Activated CD8-positive, alpha-beta T cell treated with anti-CD3 and anti-CD28 coated beads for 36 hours (primary cell): ENCODE measurements around the gene STMN3. TPM values are rescaled to one million over a fixed set of nuclear protein-coding genes. Genes with fewer than 3 reads are reported as not detected.

Source experiments
- ATAC-seq: fragments of 200-7000 bp; cut with Tn5 transposase; one replicate; pipeline ENCODE4 v1.10.0; 2021; ENCODE audit warnings: mild to moderate bottlenecking, moderate library complexity
- CTCF ChIA-PET: fragments of 350-600 bp; sonication (Branson Sonifier 250); formaldehyde crosslinking; loops from one replicate; lab custom pipeline; 2021; ENCODE audit warnings: antibody characterized with exemption; lab: Charles Lee
- POLR2A ChIA-PET: fragments of 350-600 bp; sonication (Branson Sonifier 250); formaldehyde crosslinking; loops from one replicate; lab custom pipeline; 2021; ENCODE audit warnings: antibody characterized with exemption; lab: Charles Lee
- DNase-seq: peaks from one replicate; pipeline ENCODE4 v3.0.0-alpha.2; 2020
- H3K27ac Mint-ChIP-seq: one replicate; pipeline ENCODE4 v1.8.0; 2021; ENCODE audit warnings: mild to moderate bottlenecking, mixed read lengths
- H3K27me3 Mint-ChIP-seq: one replicate; pipeline ENCODE4 v1.8.0; 2021; ENCODE audit warnings: mixed read lengths
- H3K36me3 Mint-ChIP-seq: one replicate; pipeline ENCODE4 v1.8.0; 2021; ENCODE audit warnings: low read depth, mixed read lengths
- H3K4me1 Mint-ChIP-seq: one replicate; pipeline ENCODE4 v1.8.0; 2021; ENCODE audit warnings: low read depth, mixed read lengths
- H3K4me3 Mint-ChIP-seq: one replicate; pipeline ENCODE4 v1.8.0; 2021; ENCODE audit warnings: mild to moderate bottlenecking, moderate library complexity, mixed read lengths
- H3K9me3 Mint-ChIP-seq: one replicate; pipeline ENCODE4 v1.8.0; 2021; ENCODE audit warnings: mixed read lengths
- CTCF ChIP-seq: fragments of 200-600 bp; IDR thresholded peaks from one replicate; pipeline ENCODE4 v1.8.0; 2022; ENCODE audit warnings: antibody characterized with exemption, mild to moderate bottlenecking
- intact Hi-C: fragments of 100-400 bp; cut with micrococcal nuclease; formaldehyde crosslinking; loops from one replicate; pipeline ENCODE4 v1.10.0; 2022
- total RNA-seq, 2 experiments: library from RNA; stranded (reverse); gene quantifications; one replicate each; pipeline ENCODE4 v1.2.3, GENCODE V29; 2021

STMN3 gene
- total RNA-seq, 2 experiments from 2014 or later = 17.8 to 18.4 TPM

DNA sequence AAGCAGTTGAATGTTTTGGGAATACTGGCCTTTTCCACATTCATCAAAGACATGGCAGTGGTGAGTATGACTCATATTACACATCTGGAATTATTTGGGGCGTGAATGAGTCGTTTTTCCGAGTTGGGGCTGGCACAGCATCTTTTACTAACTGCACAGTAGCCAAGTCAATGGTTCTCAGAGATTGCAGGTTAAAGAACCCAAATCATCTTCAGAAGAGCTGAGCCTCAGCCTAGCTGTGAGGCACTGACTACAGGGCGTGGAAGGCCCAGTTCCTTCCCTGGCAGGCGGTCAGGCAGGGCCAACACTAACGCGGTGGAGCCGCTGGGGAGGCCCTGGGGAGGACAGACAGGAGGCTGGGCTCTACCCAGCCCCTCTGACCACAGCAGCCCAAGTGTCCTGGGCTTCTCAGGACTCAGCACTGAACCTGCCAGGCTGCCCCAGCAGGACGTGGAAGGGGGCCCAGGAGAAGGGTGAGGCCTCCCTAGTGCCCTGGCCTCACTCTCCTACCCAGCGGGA, 59.1 kb downstream of the STMN3 start:
- no peaks in the 10 kb centered on the region for H3K4me1 Mint-ChIP-seq
- intact Hi-C loops = no loop called here

GRCh38 chr20:63592661-63593060, 60.6 kb downstream of the STMN3 start:
- no peak for ATAC-seq
- POLR2A ChIA-PET = no interaction called here
- H3K4me1 Mint-ChIP-seq = peaks cover 6% of the 10 kb centered on the region
- intact Hi-C loops = no loop called here
- CTCF ChIA-PET = no interaction called here
- DNase-seq = no peak
- no peak overlapping the region for H3K4me3 Mint-ChIP-seq
- H3K9me3 Mint-ChIP-seq = no peaks in the 10 kb centered on the region
- H3K27me3 Mint-ChIP-seq = no peaks in the 10 kb centered on the region
- no peak overlapping the region for H3K27ac Mint-ChIP-seq
- no peak for TF ChIP-seq CTCF
- peaks cover 29% of the 10 kb centered on the region for H3K36me3 Mint-ChIP-seq

More for the DNA sequence above, 59.1 kb downstream of the STMN3 start:
- no peak for TF ChIP-seq CTCF
- POLR2A ChIA-PET = no interaction called here
- Mint-ChIP-seq H3K4me3 (no peak overlapping the region), H3K36me3 (peaks cover 34% of the 10 kb centered on the region), H3K27ac (no peak overlapping the region), H3K9me3 (no peaks in the 10 kb centered on the region), H3K27me3 (no peaks in the 10 kb centered on the region)
- no peak for DNase-seq
- CTCF ChIA-PET = no interaction called here
- ATAC-seq = no peak

DNA sequence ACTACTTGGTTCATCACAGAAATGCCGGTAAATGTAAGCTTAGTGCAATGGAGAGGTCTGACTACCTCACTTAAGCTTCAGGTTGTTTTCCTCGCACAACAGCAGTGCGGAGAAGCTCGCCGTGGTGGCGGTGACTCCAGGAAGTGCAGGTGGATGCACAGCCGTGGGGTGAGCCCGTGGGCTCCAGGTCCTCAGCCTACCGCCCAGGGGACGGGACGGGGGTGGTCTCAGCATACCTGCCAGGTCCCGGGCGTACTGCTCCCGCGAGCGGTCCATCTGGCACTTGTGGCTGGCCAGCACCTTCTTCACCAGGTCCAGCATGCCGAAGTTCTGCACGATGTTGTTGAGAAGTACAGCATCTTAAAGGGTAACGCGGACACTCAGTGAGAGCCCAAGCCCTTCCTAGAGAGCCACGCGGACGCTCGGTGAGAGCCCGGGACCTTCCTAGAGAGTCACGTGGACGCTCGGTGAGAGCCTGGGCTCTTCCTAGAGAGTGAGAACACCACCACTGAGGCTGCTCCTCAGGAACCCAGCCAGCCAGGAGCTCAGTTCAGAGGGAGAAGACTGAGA, 61.4 kb downstream of the STMN3 start:
- Mint-ChIP-seq H3K9me3 (no peaks in the 10 kb centered on the region), H3K4me3 (no peak overlapping the region), H3K4me1 (peaks cover 11% of the 10 kb centered on the region), H3K27me3 (no peaks in the 10 kb centered on the region), H3K36me3 (peaks cover 28% of the 10 kb centered on the region), H3K27ac (no peak overlapping the region)
- no peak for TF ChIP-seq CTCF
- DNase-seq (no peak), ATAC-seq (no peak)
- ChIA-PET POLR2A (no interaction called here), CTCF (no interaction called here)
- intact Hi-C loops = no loop called here

- no peak for ATAC-seq
- no peak overlapping the region for H3K4me3 Mint-ChIP-seq
- no peak for DNase-seq
- no peak overlapping the region for H3K27ac Mint-ChIP-seq
- H3K4me1 Mint-ChIP-seq = peaks cover 11% of the 10 kb centered on the region
- no peaks in the 10 kb centered on the region for H3K9me3 Mint-ChIP-seq
- POLR2A ChIA-PET = no interaction called here
- CTCF ChIA-PET = no interaction called here
- H3K27me3 Mint-ChIP-seq = no peaks in the 10 kb centered on the region
- TF ChIP-seq CTCF = no peak
- intact Hi-C loops = no loop called here
- H3K36me3 Mint-ChIP-seq = peaks cover 28% of the 10 kb centered on the region
These were observed 62.1 kb downstream of the STMN3 start for GRCh38 chr20:63591147-63591533.

DNA sequence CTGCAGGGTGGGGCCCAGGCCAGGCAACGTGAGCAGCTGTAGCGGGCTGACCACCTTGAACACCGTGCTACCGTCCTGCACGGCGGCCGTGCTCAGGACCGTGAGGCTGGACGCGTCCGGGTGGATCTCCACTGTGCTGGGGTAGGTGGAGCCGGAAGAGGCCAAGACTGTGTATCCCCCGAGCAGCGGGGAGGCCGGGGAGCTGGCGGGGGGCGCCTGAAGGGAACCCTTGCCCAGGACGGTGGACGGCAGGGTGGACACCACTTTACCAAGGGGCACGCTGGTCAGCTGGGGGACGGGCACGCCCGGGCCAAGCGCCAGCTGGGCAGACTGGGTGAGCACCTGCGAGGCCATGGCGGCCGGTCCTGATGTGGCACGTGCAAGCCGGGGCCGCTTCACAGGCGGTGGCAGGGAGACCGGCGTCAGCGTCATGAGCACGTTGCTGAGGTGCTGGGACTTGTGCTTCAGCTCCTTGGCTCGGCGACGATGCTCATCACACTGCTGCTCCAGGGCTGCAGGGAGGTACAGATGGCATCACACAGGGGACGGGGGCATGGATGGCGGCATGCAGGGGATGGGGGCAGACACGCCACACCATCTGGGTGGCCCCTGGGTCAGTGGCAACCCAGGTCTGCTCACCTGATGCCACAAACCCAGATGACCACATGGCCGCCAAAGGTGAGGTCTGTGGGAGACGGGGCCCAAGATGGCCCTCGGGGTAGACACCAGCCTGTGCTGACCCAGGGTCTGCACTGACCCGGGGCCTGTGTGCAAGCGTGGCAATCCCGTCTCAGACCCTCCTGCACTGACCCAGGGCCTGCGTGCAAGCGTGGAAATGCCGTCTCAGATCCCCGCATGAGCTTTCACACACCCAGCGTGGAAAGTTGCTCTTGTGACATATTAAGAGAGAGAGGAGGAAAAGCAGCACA, 62.7 kb downstream of the STMN3 start:
- ATAC-seq (no peak), DNase-seq (no peak)
- ChIA-PET CTCF (no interaction called here), POLR2A (no interaction called here)
- no peak for TF ChIP-seq CTCF
- H3K9me3 Mint-ChIP-seq = no peaks in the 10 kb centered on the region
- H3K4me3 Mint-ChIP-seq = no peak overlapping the region
- H3K27me3 Mint-ChIP-seq = no peaks in the 10 kb centered on the region
- peaks cover 11% of the 10 kb centered on the region for H3K4me1 Mint-ChIP-seq
- intact Hi-C loops = no loop called here
- peaks cover 27% of the 10 kb centered on the region for H3K36me3 Mint-ChIP-seq
- no peak overlapping the region for H3K27ac Mint-ChIP-seq
